ENCODE measurements around the gene POMP. TPM values are rescaled to one million over a fixed set of nuclear protein-coding genes. Genes with fewer than 3 reads are reported as not detected.

The POMP gene
- total and polyA plus RNA-seq, 5 donors from 2014 or later: 27.3 to 138 (median 107) TPM

GRCh38 chr13:28657784-28658538 lies 969 bp upstream of the POMP start:
- ATAC-seq (ENCODE audit: low read depth in 2 of 2): no peak
- Histone ChIP-seq H3K27me3 (ENCODE audit: control insufficient read depth, insufficient read depth, low read length) (no peaks in the 10 kb centered on the region), H3K9me3 (ENCODE audit: control insufficient read depth in 2 of 2, low read length in 2 of 2) (no peaks in the 10 kb centered on the region), H3K27ac (ENCODE audit: insufficient read depth, low read length, poor library complexity, severe bottlenecking) (peak overlapping the region; percentile 95), H3K4me3 (ENCODE audit: low read depth, low read length) (peak overlapping the region; percentile 99), H3K36me3 (ENCODE audit: control insufficient read depth, insufficient read depth, low read length) (peaks cover 13% of the 10 kb centered on the region), H3K4me1 (ENCODE audit: control insufficient read depth, insufficient read depth, low read length, poor library complexity, severe bottlenecking) (peaks cover 37% of the 10 kb centered on the region)
- Mint-ChIP-seq H3K27ac (peak overlapping the region; percentile 97 to 99 (median 98)), H3K9me3 (no peaks in the 10 kb centered on the region), H3K36me3 (peaks cover 12% of the 10 kb centered on the region), H3K4me3 (peak overlapping the region; percentile 97 to 100 (median 99)), H3K4me1 (peaks cover 43 to 65% (median 57%) of the 10 kb centered on the region in 4 donors), H3K27me3 (no peaks in the 10 kb centered on the region)
- peak in 1 of 3 donors; percentile 41 for DNase-seq

- Mint-ChIP-seq H3K9me3 (no peaks in the 10 kb centered on the region), H3K27ac (peak overlapping the region; percentile 97 to 99 (median 98)), H3K36me3 (peaks cover 12% of the 10 kb centered on the region), H3K27me3 (no peaks in the 10 kb centered on the region), H3K4me3 (peak overlapping the region; percentile 97 to 100 (median 99)), H3K4me1 (peaks cover 43 to 65% (median 57%) of the 10 kb centered on the region in 4 donors)
- Histone ChIP-seq H3K9me3 (ENCODE audit: control insufficient read depth in 2 of 2, low read length in 2 of 2) (no peaks in the 10 kb centered on the region), H3K27ac (ENCODE audit: insufficient read depth, low read length, poor library complexity, severe bottlenecking) (peak overlapping the region; percentile 95), H3K4me3 (ENCODE audit: low read depth, low read length) (peak overlapping the region; percentile 99), H3K27me3 (ENCODE audit: control insufficient read depth, insufficient read depth, low read length) (no peaks in the 10 kb centered on the region), H3K36me3 (ENCODE audit: control insufficient read depth, insufficient read depth, low read length) (peaks cover 17% of the 10 kb centered on the region), H3K4me1 (ENCODE audit: control insufficient read depth, insufficient read depth, low read length, poor library complexity, severe bottlenecking) (peaks cover 37% of the 10 kb centered on the region)
- ATAC-seq (ENCODE audit: low read depth in 2 of 2): no peak
- DNase-seq: no peak
These were observed 463 bp upstream of the POMP start for GRCh38 chr13:28658539-28658795.

- Histone ChIP-seq H3K4me3 (ENCODE audit: low read depth, low read length) (peak overlapping the region; percentile 99), H3K9me3 (ENCODE audit: control insufficient read depth in 2 of 2, low read length in 2 of 2) (no peaks in the 10 kb centered on the region), H3K27ac (ENCODE audit: insufficient read depth, low read length, poor library complexity, severe bottlenecking) (peak overlapping the region; percentile 95), H3K4me1 (ENCODE audit: control insufficient read depth, insufficient read depth, low read length, poor library complexity, severe bottlenecking) (peaks cover 37% of the 10 kb centered on the region), H3K36me3 (ENCODE audit: control insufficient read depth, insufficient read depth, low read length) (peaks cover 29% of the 10 kb centered on the region), H3K27me3 (ENCODE audit: control insufficient read depth, insufficient read depth, low read length) (no peaks in the 10 kb centered on the region)
- DNase-seq: peak in 1 of 3 donors; percentile 71
- Mint-ChIP-seq H3K27me3 (no peaks in the 10 kb centered on the region), H3K36me3 (peaks cover 14% of the 10 kb centered on the region), H3K27ac (peak overlapping the region; percentile 97 to 99 (median 98)), H3K4me1 (peaks cover 50 to 69% (median 57%) of the 10 kb centered on the region in 4 donors), H3K9me3 (no peaks in the 10 kb centered on the region), H3K4me3 (peak overlapping the region; percentile 97 to 100 (median 99))
- ATAC-seq (ENCODE audit: low read depth in 2 of 2): peak; percentile 47 to 52
These were observed 666 bp downstream of the POMP start for GRCh38 chr13:28659621-28659970.

- peaks cover 29 to 43% (median 36%) of the 10 kb centered on the region in 4 donors for H3K4me1 Mint-ChIP-seq
- Histone ChIP-seq H3K27ac (ENCODE audit: insufficient read depth, low read length, poor library complexity, severe bottlenecking) (no peak overlapping the region), H3K9me3 (ENCODE audit: control insufficient read depth in 2 of 2, low read length in 2 of 2) (no peaks in the 10 kb centered on the region), H3K36me3 (ENCODE audit: control insufficient read depth, insufficient read depth, low read length) (peaks cover 96% of the 10 kb centered on the region), H3K27me3 (ENCODE audit: control insufficient read depth, insufficient read depth, low read length) (no peaks in the 10 kb centered on the region), H3K4me3 (ENCODE audit: low read depth, low read length) (no peak overlapping the region), H3K4me1 (ENCODE audit: control insufficient read depth, insufficient read depth, low read length, poor library complexity, severe bottlenecking) (no peaks in the 10 kb centered on the region)
- no peak for ATAC-seq (ENCODE audit: low read depth in 2 of 2)
- H3K4me3 Mint-ChIP-seq: no peak overlapping the region
- no peaks in the 10 kb centered on the region for H3K27me3 Mint-ChIP-seq
- H3K27ac Mint-ChIP-seq: peak overlapping the region in 1 of 3 donors; percentile 32
- H3K9me3 Mint-ChIP-seq: no peaks in the 10 kb centered on the region
- H3K36me3 Mint-ChIP-seq: peaks cover 69% of the 10 kb centered on the region
- no peak for DNase-seq
These were observed 8.1 kb downstream of the POMP start for GRCh38 chr13:28666897-28667488.

- H3K4me1 ChIP-seq (ENCODE audit: control insufficient read depth, insufficient read depth, low read length, poor library complexity, severe bottlenecking): no peaks in the 10 kb centered on the region
- no peaks in the 10 kb centered on the region for H3K9me3 ChIP-seq (ENCODE audit: control insufficient read depth in 2 of 2, low read length in 2 of 2)
- H3K27ac ChIP-seq (ENCODE audit: insufficient read depth, low read length, poor library complexity, severe bottlenecking): no peak overlapping the region
- no peak for DNase-seq
- no peaks in the 10 kb centered on the region for H3K27me3 ChIP-seq (ENCODE audit: control insufficient read depth, insufficient read depth, low read length)
- H3K4me1 Mint-ChIP-seq: peaks cover 6 to 25% (median 21%) of the 10 kb centered on the region in 4 donors
- H3K4me3 ChIP-seq (ENCODE audit: low read depth, low read length): no peak overlapping the region
- no peak overlapping the region for H3K4me3 Mint-ChIP-seq
- peaks cover 92% of the 10 kb centered on the region for H3K36me3 ChIP-seq (ENCODE audit: control insufficient read depth, insufficient read depth, low read length)
- no peak for ATAC-seq (ENCODE audit: low read depth in 2 of 2)
- peak overlapping the region in 2 of 3 donors; percentile 33 to 42 for H3K27ac Mint-ChIP-seq
- peaks cover 67% of the 10 kb centered on the region for H3K36me3 Mint-ChIP-seq
- no peaks in the 10 kb centered on the region for H3K27me3 Mint-ChIP-seq
- H3K9me3 Mint-ChIP-seq: no peaks in the 10 kb centered on the region
These were observed 12.3 kb downstream of the POMP start for GRCh38 chr13:28671126-28671792.

- no peaks in the 10 kb centered on the region for H3K27me3 ChIP-seq (ENCODE audit: control insufficient read depth, insufficient read depth, low read length)
- Mint-ChIP-seq H3K27me3 (no peaks in the 10 kb centered on the region), H3K36me3 (peaks cover 18% of the 10 kb centered on the region), H3K9me3 (peaks cover 0 to 2% (median 0%) of the 10 kb centered on the region in 7 donors), H3K4me1 (peaks cover 0 to 4% (median 0%) of the 10 kb centered on the region in 4 donors), H3K27ac (no peak overlapping the region), H3K4me3 (no peak overlapping the region)
- ATAC-seq (ENCODE audit: low read depth in 2 of 2): no peak
- H3K36me3 ChIP-seq (ENCODE audit: control insufficient read depth, insufficient read depth, low read length): peaks cover 60% of the 10 kb centered on the region
- H3K4me1 ChIP-seq (ENCODE audit: control insufficient read depth, insufficient read depth, low read length, poor library complexity, severe bottlenecking): no peaks in the 10 kb centered on the region
- H3K4me3 ChIP-seq (ENCODE audit: low read depth, low read length): no peak overlapping the region
- no peaks in the 10 kb centered on the region for H3K9me3 ChIP-seq (ENCODE audit: control insufficient read depth in 2 of 2, low read length in 2 of 2)
- H3K27ac ChIP-seq (ENCODE audit: insufficient read depth, low read length, poor library complexity, severe bottlenecking): no peak overlapping the region
- no peak for DNase-seq
These were observed 19.9 kb downstream of the POMP start for GRCh38 chr13:28678809-28679208.

GRCh38 chr13:28679628-28680027 lies 20.7 kb downstream of the POMP start:
- peaks cover 10% of the 10 kb centered on the region for H3K36me3 Mint-ChIP-seq
- peak overlapping the region in 1 of 3 donors; percentile 32 for H3K27ac Mint-ChIP-seq
- Histone ChIP-seq H3K4me1 (ENCODE audit: control insufficient read depth, insufficient read depth, low read length, poor library complexity, severe bottlenecking) (no peaks in the 10 kb centered on the region), H3K9me3 (ENCODE audit: control insufficient read depth in 2 of 2, low read length in 2 of 2) (no peaks in the 10 kb centered on the region), H3K36me3 (ENCODE audit: control insufficient read depth, insufficient read depth, low read length) (peaks cover 53% of the 10 kb centered on the region), H3K27me3 (ENCODE audit: control insufficient read depth, insufficient read depth, low read length) (no peaks in the 10 kb centered on the region), H3K4me3 (ENCODE audit: low read depth, low read length) (no peak overlapping the region), H3K27ac (ENCODE audit: insufficient read depth, low read length, poor library complexity, severe bottlenecking) (no peak overlapping the region)
- no peak overlapping the region for H3K4me3 Mint-ChIP-seq
- no peaks in the 10 kb centered on the region for H3K27me3 Mint-ChIP-seq
- H3K9me3 Mint-ChIP-seq: peaks cover 0 to 2% (median 0%) of the 10 kb centered on the region in 7 donors
- peaks cover 0 to 4% (median 0%) of the 10 kb centered on the region in 4 donors for H3K4me1 Mint-ChIP-seq
- ATAC-seq (ENCODE audit: low read depth in 2 of 2) (no peak), DNase-seq (no peak)
